GM19328 (cell line): Measurements from ENCODE around the gene BMPER.

ENCODE experiments used
- ATAC-seq: cut with Tn5 transposase; IDR thresholded peaks from one replicate; pipeline ENCODE4 v1.9.1; 2021; ENCODE audit warnings: mild to moderate bottlenecking, moderate library complexity; ENCODE audit not compliant: unreplicated experiment

The BMPER gene

GRCh38 chr7:34059136-34059828 lies 153.9 kb downstream of the BMPER start:
- no peak for ATAC-seq

GRCh38 chr7:34060196-34060947 lies 155.0 kb downstream of the BMPER start:
- no peak for ATAC-seq

GRCh38 chr7:34061149-34061548 lies 155.8 kb downstream of the BMPER start:
- no peak for ATAC-seq

- no peak for ATAC-seq
Measured at GRCh38 chr7:34062341-34062740, 157.0 kb downstream of the BMPER start.

GRCh38 chr7:34062826-34063225 lies 157.5 kb downstream of the BMPER start:
- no peak for ATAC-seq

- ATAC-seq, result no peak
Measured at GRCh38 chr7:34064519-34065158, 159.3 kb downstream of the BMPER start.

- no peak for ATAC-seq
Measured at GRCh38 chr7:34066411-34066810, 161.1 kb downstream of the BMPER start.

- no peak for ATAC-seq
Measured at GRCh38 chr7:34067005-34067778, 161.9 kb downstream of the BMPER start.

GRCh38 chr7:34069676-34070075 lies 164.3 kb downstream of the BMPER start:
- ATAC-seq, result no peak

GRCh38 chr7:34070511-34071323 lies 165.4 kb downstream of the BMPER start:
- no peak for ATAC-seq

GRCh38 chr7:34073676-34074075 lies 168.3 kb downstream of the BMPER start:
- ATAC-seq, result no peak

GRCh38 chr7:34074421-34074820 lies 169.1 kb downstream of the BMPER start:
- ATAC-seq, result no peak

GRCh38 chr7:34075523-34076370 lies 170.4 kb downstream of the BMPER start:
- no peak for ATAC-seq

- no peak for ATAC-seq
Measured at GRCh38 chr7:34077168-34077567, 171.8 kb downstream of the BMPER start.

- ATAC-seq, result no peak
Measured at GRCh38 chr7:34078864-34079263, 173.5 kb downstream of the BMPER start.

- ATAC-seq, result no peak
Measured at GRCh38 chr7:34080513-34080912, 175.2 kb downstream of the BMPER start.

- ATAC-seq, result no peak
Measured at GRCh38 chr7:34081935-34082334, 176.6 kb downstream of the BMPER start.

GRCh38 chr7:34083440-34083839 lies 178.1 kb downstream of the BMPER start:
- ATAC-seq, result no peak

- no peak for ATAC-seq
Measured at GRCh38 chr7:34084651-34085050, 179.3 kb downstream of the BMPER start.
